HEK293 (cell line): ENCODE data around the gene ANO1.

Experiments used
- CTCF ChIA-PET: fragments of 350-600 bp; formaldehyde crosslinking; extraction: SDS; loops from one replicate; lab custom pipeline; 2021; ENCODE audit warnings: antibody characterized with exemption; lab: Yijun Ruan, JAX
- POLR2A ChIA-PET: fragments of 300-600 bp; formaldehyde crosslinking; extraction: SDS; loops from one replicate; lab custom pipeline; 2020; ENCODE audit warnings: antibody characterized with exemption, inconsistent platforms; lab: Yijun Ruan, JAX
- H3K27ac ChIP-seq: fragments of 200-500 bp; sonication (Bioruptor generic); 2 replicates; pipeline ENCODE4 v1.5.1; 2014; ENCODE audit warnings: low read depth, low read length, control low read depth, inconsistent platforms; ENCODE audit errors: extremely low read depth
- H3K36me3 ChIP-seq, 2 experiments: fragments of 200-500 bp in 1 of 2; sonication (Bioruptor generic) in 1 of 2; 1 replicate in 1 of 2; 2 replicates in 1 of 2; pipeline ENCODE4 v1.5.1; 2014 to 2017; ENCODE audit warnings: inconsistent platforms in 2 of 2, low read length in 2 of 2; ENCODE audit not compliant: control insufficient read depth in 2 of 2, insufficient read depth in 1 of 2
- H3K4me1 ChIP-seq: fragments of 200-500 bp; sonication (Bioruptor generic); 2 replicates; pipeline ENCODE4 v1.5.1; 2014; ENCODE audit warnings: mild to moderate bottlenecking, low read length, inconsistent platforms; ENCODE audit not compliant: control insufficient read depth, insufficient read depth
- H3K4me3 ChIP-seq: 2 replicates; pipeline ENCODE4 v1.5.1; 2011; ENCODE audit warnings: low read depth, mild to moderate bottlenecking, control low read depth, low read length, moderate library complexity
- H3K9me3 ChIP-seq: fragments of 200-500 bp; sonication (Bioruptor generic); 2 replicates; pipeline ENCODE4 v1.5.1; 2014; ENCODE audit warnings: low read depth, low read length, inconsistent platforms; ENCODE audit not compliant: control insufficient read depth, insufficient read depth
- AEBP2 ChIP-seq: fragments of 450-650 bp; formaldehyde crosslinking; IDR thresholded peaks from 2 replicates; pipeline ENCODE4 v1.5.1; 2016; ENCODE audit warnings: missing biosample characterization, missing genetic modification characterization, borderline replicate concordance
- REST ChIP-seq: fragments of 450-650 bp; formaldehyde crosslinking; IDR thresholded peaks from 2 replicates; pipeline ENCODE4 v1.5.1; 2016; ENCODE audit warnings: missing biosample characterization, missing genetic modification characterization
- SALL2 ChIP-seq: fragments of 450-650 bp; formaldehyde crosslinking; IDR thresholded peaks from 2 replicates; pipeline ENCODE4 v1.5.0; 2017; ENCODE audit warnings: missing biosample characterization, mild to moderate bottlenecking, missing genetic modification characterization, borderline replicate concordance
- ZBTB26 ChIP-seq: fragments of 450-650 bp; formaldehyde crosslinking; optimal IDR thresholded peaks from 2 replicates; pipeline ENCODE3; 2016; ENCODE audit warnings: missing biosample characterization, mild to moderate bottlenecking, missing genetic modification characterization
- ZBTB6 ChIP-seq: fragments of 450-650 bp; formaldehyde crosslinking; IDR thresholded peaks from 2 replicates; pipeline ENCODE4 v1.5.1; 2017; ENCODE audit warnings: missing biosample characterization, missing genetic modification characterization
- ZNF114 ChIP-seq: fragments of 450-650 bp; formaldehyde crosslinking; IDR thresholded peaks from 2 replicates; pipeline ENCODE4 v1.5.0; 2017; ENCODE audit warnings: missing biosample characterization, missing genetic modification characterization
- ZNF26 ChIP-seq: fragments of 450-650 bp; formaldehyde crosslinking; IDR thresholded peaks from 2 replicates; pipeline ENCODE4 v1.5.1; 2016; ENCODE audit warnings: missing biosample characterization, missing genetic modification characterization
- ZNF280C ChIP-seq: fragments of 450-650 bp; formaldehyde crosslinking; IDR thresholded peaks from 2 replicates; pipeline ENCODE4 v1.5.1; 2016; ENCODE audit warnings: missing biosample characterization, missing genetic modification characterization
- ZNF335 ChIP-seq: fragments of 450-650 bp; formaldehyde crosslinking; conservative IDR thresholded peaks from 2 replicates; pipeline ENCODE4 v1.5.1; 2016; ENCODE audit warnings: missing biosample characterization, missing genetic modification characterization
- ZNF350 ChIP-seq: fragments of 450-650 bp; formaldehyde crosslinking; IDR thresholded peaks from 2 replicates; pipeline ENCODE4 v1.5.0; 2017; ENCODE audit warnings: missing biosample characterization, mild to moderate bottlenecking, missing genetic modification characterization
- ZNF433 ChIP-seq: fragments of 450-650 bp; formaldehyde crosslinking; IDR thresholded peaks from 2 replicates; pipeline ENCODE4 v1.5.1; 2016; ENCODE audit warnings: missing biosample characterization, missing genetic modification characterization, low read depth
- ZNF501 ChIP-seq: fragments of 450-650 bp; formaldehyde crosslinking; IDR thresholded peaks from 2 replicates; pipeline ENCODE4 v1.5.1; 2016; ENCODE audit warnings: missing biosample characterization, missing genetic modification characterization
- ZNF513 ChIP-seq: fragments of 450-650 bp; IDR thresholded peaks from 2 replicates; pipeline ENCODE4 v1.5.1; 2018; ENCODE audit warnings: missing biosample characterization, missing genetic modification characterization
- ZNF514 ChIP-seq: fragments of 450-650 bp; formaldehyde crosslinking; IDR thresholded peaks from 2 replicates; pipeline ENCODE4 v1.5.1; 2016; ENCODE audit warnings: missing biosample characterization, missing genetic modification characterization
- ZNF645 ChIP-seq: fragments of 450-650 bp; formaldehyde crosslinking; IDR thresholded peaks from 2 replicates; pipeline ENCODE4; 2016; ENCODE audit warnings: missing biosample characterization, missing genetic modification characterization

ANO1 gene

GRCh38 chr11:70078095-70078780 lies at the start of gene ANO1:
TSS of gene ANO1 (plus strand) at chr11:70078317. CDS start at chr11:70078607, 290 bp downstream.
- ChIA-PET CTCF (interaction anchor here (0.6 kb wide), 1 partner anchor 16 kb away, joined by 4 read pairs; no protein-coding TSS in a partner anchor), POLR2A (no interaction called here)
- no peaks in the 10 kb centered on the region for H3K9me3 ChIP-seq
- no peaks in the 10 kb centered on the region for H3K36me3 ChIP-seq
- TF ChIP-seq ZNF26: no peak
- TF ChIP-seq SALL2 (tag by site-specific recombination): no peak
- TF ChIP-seq ZNF335 (tag by site-specific recombination): 0 out of 2 replicates have a peak, but pooled peaks have one; percentile 24
- TF ChIP-seq ZNF114 (tag by site-specific recombination): no peak
- no peak for TF ChIP-seq REST
- TF ChIP-seq ZBTB6 (tag by site-specific recombination): no peak
- TF ChIP-seq ZNF514 (tag by site-specific recombination): no peak
- TF ChIP-seq ZBTB26 (tag by site-specific recombination): peak; percentile 26
- TF ChIP-seq ZNF501: no peak
- TF ChIP-seq ZNF350 (tag by site-specific recombination): no peak
- TF ChIP-seq ZNF280C (tag by site-specific recombination): no peak
- TF ChIP-seq AEBP2: no peak
- TF ChIP-seq ZNF513 (tag by site-specific recombination): no peak
- no peak for TF ChIP-seq ZNF645 (tag by site-specific recombination)
- no peak for TF ChIP-seq ZNF433
- no peaks in the 10 kb centered on the region for H3K4me1 ChIP-seq
- H3K4me3 ChIP-seq: peak within 1 kb of the TSS; percentile 18
- no peak within 1 kb of the TSS for H3K27ac ChIP-seq
